Dedifferentiated amniotic fluid mesenchymal stem cell (primary cell): Measurements from ENCODE around the gene SPHKAP.
"Not testable (repeated sequence)": the region's sequence is repeated elsewhere in the genome, so short reads cannot be mapped to it uniquely, and the experiment has no call there.

ENCODE experiments used
- DNase-seq: peaks from one replicate; pipeline ENCODE4 v3.0.0-alpha.2; 2016; ENCODE audit errors: extremely low spot score

SPHKAP gene

GRCh38 chr2:228181098-228182019 lies at the start of gene SPHKAP:
Gene SPHKAP (minus strand): TSS chr2:228181687. CDS start chr2:228181598, 89 bp downstream.
- DNase-seq: no peak

GRCh38 chr2:228227466-228227865 lies 46.0 kb upstream of the SPHKAP start:
- no peak for DNase-seq

- no peak for DNase-seq
These were observed 42.9 kb upstream of the SPHKAP start for GRCh38 chr2:228224410-228224809.

GRCh38 chr2:228218593-228218992 lies 37.1 kb upstream of the SPHKAP start:
- not testable (repeated sequence) for DNase-seq

GRCh38 chr2:228197504-228197903 lies 16.0 kb upstream of the SPHKAP start:
- DNase-seq: no peak

GRCh38 chr2:228180181-228181097 lies 1.0 kb downstream of the SPHKAP start:
- no peak for DNase-seq

GRCh38 chr2:228167290-228167689 lies 14.2 kb downstream of the SPHKAP start:
- no peak for DNase-seq

GRCh38 chr2:228164718-228165117 lies 16.8 kb downstream of the SPHKAP start:
- DNase-seq: no peak

GRCh38 chr2:228157841-228158240 lies 23.6 kb downstream of the SPHKAP start:
- no peak for DNase-seq

- DNase-seq: no peak
These were observed 36.5 kb downstream of the SPHKAP start for GRCh38 chr2:228144961-228145360.

- DNase-seq: no peak
These were observed 40.5 kb downstream of the SPHKAP start for GRCh38 chr2:228140934-228141528.

GRCh38 chr2:228136027-228136426 lies 45.5 kb downstream of the SPHKAP start:
- DNase-seq: no peak

GRCh38 chr2:228135300-228135699 lies 46.2 kb downstream of the SPHKAP start:
- no peak for DNase-seq

GRCh38 chr2:228131833-228132232 lies 49.7 kb downstream of the SPHKAP start:
- DNase-seq: no peak

GRCh38 chr2:228126401-228126800 lies 55.1 kb downstream of the SPHKAP start:
- DNase-seq: no peak

- DNase-seq: no peak
These were observed 62.5 kb downstream of the SPHKAP start for GRCh38 chr2:228118940-228119339.

GRCh38 chr2:228107846-228108245 lies 73.6 kb downstream of the SPHKAP start:
- no peak for DNase-seq

GRCh38 chr2:228105526-228106250 lies 75.8 kb downstream of the SPHKAP start:
- no peak for DNase-seq

- DNase-seq: no peak
These were observed 77.3 kb downstream of the SPHKAP start for GRCh38 chr2:228104215-228104614.

- DNase-seq: no peak
These were observed 78.1 kb downstream of the SPHKAP start for GRCh38 chr2:228103379-228103778.

- DNase-seq: no peak
These were observed 78.5 kb downstream of the SPHKAP start for GRCh38 chr2:228102949-228103348.
